ENCODE results near the gene LDB3.
A peak's percentile ranks its signal among the peaks of the same experiment; 100 is the strongest.
"Not testable (repeated sequence)": the region's sequence is repeated elsewhere in the genome, so short reads cannot be mapped to it uniquely, and the experiment has no call there.

Gene LDB3, protein sequence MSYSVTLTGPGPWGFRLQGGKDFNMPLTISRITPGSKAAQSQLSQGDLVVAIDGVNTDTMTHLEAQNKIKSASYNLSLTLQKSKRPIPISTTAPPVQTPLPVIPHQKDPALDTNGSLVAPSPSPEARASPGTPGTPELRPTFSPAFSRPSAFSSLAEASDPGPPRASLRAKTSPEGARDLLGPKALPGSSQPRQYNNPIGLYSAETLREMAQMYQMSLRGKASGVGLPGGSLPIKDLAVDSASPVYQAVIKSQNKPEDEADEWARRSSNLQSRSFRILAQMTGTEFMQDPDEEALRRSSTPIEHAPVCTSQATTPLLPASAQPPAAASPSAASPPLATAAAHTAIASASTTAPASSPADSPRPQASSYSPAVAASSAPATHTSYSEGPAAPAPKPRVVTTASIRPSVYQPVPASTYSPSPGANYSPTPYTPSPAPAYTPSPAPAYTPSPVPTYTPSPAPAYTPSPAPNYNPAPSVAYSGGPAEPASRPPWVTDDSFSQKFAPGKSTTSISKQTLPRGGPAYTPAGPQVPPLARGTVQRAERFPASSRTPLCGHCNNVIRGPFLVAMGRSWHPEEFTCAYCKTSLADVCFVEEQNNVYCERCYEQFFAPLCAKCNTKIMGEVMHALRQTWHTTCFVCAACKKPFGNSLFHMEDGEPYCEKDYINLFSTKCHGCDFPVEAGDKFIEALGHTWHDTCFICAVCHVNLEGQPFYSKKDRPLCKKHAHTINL

DNA sequence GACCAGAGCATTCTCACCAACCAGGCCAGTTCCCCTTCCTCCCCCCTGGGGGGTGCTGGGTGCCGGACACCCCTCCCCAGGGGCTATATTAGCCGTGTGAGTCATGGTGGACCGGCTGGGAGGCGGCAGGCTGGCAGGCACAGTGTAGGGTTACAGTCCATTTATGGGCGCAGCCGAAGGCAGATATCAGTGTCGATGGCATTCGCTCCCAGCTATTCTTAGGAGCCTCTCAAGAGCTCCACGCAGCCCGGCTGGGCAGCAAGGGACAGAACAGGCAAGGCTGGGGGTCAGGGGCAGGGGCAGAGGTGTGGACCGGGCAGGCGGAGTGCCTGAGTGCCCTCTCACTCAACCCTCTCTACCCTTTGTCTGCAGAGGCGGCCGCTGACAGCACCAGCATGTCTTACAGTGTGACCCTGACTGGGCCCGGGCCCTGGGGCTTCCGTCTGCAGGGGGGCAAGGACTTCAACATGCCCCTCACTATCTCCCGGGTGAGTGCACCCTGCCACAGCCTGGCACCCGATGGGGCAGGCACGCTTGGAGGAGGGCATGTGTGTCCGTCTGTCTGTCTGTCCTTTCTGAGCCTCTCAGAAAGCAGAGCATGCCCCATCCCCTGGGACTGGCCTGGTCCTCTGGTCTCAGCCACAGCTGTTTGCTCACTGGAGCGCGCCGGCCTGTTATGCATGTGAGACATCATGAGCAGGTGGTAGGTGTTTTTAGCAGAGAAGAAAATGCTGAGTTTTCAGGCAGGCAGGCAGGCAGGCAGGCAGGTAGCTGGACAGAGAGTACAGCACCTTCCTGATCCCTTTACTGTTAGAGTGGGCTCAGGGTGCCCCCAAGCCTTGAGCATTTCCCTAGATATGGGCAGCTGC, at the start of gene LDB3:
Gene LDB3, plus strand, starts transcription at position 215 of the 869 bp plus-strand sequence. Its CDS starts 181 bp downstream, at position 396.
- peak; percentile 63 for DNase-seq

DNA sequence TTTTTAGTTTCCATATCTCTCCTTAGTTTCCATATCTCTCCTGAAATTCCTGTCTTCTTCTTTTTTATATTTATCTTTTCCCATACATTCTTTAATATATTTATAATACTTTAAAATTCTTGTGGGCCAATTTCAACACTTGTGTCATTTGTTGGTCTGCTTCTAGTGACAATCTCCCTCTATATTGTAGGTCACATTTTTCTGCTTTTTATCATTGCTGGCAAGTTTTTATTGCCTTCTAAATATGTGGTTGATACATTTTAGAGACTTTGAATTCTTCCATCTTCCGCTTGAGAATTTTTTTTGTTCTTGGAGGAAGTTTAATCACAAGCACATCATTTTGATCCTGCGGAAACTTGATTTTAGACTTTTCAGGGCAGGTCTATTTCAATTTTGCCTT, 40.0 kb upstream of the LDB3 start:
- no peak for DNase-seq

DNA sequence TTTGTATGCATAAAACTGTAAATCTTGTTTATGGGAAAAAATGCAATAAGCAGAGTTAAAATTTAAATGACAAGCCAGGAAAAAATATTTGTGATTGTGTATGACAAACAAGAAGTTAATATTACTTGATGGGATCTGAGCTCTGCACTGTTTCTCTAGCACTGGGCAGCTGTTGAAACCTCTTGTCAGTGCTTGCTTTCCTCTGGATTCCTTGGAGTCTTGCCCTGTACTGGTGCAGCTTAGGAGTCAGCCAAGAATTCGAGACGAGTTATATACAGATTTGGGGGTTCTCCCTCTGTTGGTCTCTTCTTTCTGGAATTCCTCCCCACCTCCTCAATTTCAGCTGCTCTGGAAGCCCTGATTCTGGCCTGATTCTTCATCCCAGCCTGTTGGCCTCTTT, 38.2 kb upstream of the LDB3 start:
- no peak for DNase-seq

DNA sequence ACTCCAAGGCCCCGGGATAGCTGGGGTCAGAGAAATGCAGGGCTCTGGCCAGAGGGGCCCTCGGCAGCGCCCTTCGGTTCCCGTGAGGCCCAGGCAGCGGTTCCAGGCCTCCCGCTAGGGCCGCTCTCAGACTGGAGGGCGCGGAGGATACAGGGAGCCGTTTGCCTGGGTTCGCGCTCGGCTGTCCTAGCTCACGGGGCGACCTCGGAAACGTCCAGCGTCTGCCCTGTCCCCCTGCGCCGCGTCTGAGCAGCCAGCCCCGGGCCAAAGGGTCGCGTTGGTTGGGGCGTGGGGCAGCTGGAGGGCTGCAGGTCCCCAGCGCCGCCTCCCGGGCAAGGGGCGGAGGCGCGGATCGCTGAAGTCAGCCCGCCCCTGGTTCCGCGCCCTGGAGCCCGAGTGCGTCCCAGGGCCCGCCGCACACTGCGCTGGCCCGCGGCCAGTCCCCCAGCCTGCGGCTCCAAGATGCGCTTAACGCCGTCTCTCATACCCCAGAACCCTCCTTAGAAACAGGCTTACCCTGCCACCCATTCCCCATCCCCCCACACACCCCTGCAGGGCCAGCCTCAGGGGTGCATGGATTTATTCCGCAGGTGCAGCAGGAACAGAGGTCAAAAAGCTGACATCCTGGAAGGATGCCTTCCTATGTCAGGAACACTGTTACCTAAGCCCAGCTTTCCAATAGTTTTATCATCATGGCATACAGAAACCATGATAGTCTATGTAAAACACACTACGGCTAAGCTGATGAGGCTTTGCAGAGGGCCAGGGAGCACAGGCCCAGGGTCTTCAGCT, 36.1 kb upstream of the LDB3 start:
- no peak for DNase-seq

DNA sequence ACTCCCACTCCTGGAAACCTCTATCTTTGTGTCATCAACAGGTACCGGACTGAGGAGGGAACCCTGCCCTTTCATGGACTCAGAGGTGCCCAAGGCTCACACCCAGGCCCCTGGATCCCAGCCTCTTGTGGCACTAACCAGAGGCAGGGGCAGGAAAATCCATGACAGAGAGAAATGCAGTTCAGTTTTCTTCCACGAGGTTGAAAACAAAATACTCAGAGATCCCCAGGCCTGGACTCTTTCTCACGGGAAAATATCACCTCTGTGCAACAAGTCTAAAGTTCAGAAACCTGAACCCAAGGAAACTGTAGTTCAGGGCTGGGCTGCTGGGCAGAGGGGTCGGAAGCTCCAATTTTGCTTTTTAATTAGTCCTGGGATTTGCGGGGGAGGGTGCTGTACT, 35.4 kb upstream of the LDB3 start:
- DNase-seq = no peak

DNA sequence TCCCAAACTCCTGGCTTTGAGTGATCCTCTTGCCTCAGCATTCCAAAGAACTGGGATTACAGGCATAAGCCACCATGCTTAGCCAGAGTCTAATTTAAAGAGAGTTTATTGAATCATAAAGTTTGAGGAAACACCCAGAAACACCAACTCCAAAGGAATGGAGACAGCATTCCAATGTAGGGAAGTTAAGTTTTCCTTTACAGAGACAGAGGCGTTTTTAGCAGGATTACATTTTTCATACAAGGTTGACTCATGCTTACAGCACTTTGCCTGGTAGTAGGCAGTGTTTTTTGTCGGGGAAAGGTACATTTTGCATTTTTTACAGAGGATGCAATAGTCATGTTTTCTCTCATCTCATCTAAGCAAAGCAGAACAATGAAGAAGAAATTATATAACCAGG, 32.9 kb upstream of the LDB3 start:
- DNase-seq = no peak

DNA sequence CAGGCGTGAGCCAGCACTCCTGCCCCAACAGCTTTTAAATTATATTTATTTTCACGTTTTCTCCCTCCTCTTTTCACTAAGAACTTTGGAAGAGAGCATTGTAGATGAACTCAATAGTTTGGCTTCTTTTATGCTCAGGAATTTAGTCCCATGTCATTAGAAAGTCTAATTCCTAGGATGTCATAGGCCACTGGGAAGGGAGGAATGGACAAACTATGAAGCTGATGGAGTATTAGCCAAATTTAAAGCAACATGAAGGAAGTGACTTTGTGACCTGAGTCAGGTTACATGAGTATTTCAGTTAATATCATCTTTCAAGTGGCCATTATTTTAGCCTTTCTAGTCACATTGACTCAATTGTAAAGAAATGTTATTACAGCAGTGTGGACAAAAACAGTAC, 32.0 kb upstream of the LDB3 start:
- no peak for DNase-seq

DNA sequence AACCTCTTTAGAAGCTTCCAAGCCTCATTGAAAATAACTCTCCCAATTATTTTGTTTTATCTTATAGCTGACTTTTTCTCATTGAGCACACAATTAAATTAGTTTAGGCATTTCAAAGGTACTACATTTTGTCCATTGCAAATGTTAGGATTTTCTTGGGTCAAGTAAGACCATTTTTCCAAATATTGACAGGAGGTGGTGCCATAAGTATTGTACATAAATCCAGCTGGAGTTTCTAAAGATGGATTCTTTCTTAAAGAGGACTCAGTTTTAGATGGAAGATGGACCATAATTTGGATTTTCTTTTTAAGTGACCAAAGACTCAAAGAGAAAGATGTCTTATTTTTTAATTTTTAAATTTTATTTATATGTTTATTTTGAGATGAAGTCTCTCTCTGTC, 26.3 kb upstream of the LDB3 start:
- no peak for DNase-seq

DNA sequence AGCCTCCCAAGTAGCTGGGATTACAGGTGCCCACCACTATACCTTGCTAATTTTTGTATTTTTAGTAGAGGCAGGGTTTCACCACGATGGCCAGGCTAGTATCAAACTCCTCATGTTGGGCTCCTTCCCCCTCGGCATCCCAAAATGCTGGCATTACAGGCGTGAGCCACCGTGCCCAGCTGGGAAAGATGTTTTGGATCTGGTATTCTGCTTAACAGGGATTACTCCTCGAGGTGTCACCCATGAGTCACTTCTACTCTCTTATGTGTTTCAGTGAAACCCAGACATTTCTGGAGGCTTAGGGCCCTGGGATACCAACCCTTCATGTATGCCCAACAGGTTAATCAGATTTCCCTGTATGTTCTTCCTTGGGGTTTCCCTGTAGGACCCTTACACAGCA, 25.8 kb upstream of the LDB3 start:
- no peak for DNase-seq

DNA sequence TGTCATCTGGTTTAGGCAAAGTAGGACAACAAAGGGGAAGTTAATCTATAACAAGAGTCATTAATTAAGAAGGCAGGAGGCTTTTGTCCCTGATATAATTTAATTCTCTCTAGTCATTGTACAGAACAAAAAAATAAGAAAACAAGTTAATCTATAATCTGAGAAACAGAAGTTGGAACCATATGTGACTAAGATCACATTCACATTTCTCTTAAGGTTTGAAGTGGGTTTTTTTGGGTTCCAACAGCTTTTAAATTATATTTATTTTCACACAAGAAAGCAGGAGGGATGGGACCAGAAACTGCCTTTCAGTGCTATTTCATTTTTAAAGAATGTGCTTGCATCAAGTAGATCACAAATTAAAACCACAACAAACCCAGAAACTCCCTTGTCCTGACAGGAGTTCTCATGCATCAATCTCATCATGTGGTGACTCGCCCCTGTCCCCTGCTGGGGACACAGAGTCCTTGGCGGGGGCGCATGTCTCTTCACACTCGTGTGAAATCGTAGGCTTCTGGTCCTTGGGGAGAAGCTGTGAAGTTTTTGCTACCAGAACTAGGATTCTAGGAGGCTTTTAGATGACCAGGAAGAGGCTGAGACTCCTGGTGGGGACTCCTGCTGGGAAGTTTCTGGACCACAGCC, 24.0 kb upstream of the LDB3 start:
- peak; percentile 38 for DNase-seq

DNA sequence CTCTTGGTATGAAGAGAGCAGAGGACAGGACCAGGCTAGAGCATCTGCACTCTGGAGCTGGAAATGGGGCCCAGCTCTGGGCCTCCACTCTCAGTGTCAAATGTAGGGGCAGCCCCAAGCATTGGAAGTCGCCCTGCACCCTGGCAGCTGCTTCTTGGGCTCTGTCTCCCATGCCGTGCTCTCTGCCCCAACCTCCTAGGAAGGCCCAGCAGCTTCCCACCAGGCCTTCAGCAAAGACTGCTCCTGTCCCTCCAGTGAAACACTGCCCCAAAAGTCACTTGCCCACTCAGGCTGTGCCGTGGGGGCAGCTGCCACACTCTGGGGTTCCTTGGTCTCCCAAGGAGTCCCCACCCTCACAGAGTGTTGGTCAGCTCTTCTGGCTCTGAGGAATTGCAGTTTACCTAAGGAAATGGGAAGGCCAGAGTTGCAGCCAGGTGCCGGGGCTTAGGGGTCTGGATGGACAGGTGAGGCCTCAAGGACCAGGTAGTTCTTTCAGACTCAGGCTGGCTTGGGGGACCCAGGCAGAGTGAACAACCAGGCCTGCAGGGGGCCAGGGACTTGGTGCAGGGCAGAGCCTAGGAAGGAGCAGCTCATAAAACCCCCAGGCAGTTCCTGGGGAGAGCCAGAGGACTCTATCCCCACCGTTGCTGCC, 23.4 kb upstream of the LDB3 start:
- no peak for DNase-seq

DNA sequence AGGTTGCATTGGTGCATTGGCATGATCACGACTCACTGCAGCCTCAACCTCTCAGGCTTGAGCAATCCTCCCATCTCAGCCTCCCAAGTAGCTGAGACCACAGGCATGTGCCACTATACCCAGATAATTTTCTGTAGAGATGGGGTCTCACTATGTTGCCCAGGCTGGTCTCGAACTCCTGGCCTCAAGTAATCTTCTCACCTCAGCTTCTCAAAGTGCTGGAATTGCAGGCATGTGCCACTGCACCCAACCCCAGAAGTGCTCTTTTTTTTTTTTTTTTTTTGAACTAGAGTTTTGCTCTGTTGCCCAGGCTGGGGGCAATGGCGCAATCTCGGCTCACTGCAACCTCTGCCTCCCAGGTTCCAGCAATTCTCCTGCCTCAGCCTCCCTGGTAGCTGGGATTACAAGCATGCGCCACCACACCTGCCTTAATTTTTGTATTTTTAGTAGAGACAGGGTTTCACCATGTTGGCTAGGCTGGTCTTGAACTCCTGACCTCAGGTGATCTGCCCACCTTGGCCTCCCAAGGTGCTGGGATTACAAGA, 22.6 kb upstream of the LDB3 start:
- DNase-seq = not testable (repeated sequence)

DNA sequence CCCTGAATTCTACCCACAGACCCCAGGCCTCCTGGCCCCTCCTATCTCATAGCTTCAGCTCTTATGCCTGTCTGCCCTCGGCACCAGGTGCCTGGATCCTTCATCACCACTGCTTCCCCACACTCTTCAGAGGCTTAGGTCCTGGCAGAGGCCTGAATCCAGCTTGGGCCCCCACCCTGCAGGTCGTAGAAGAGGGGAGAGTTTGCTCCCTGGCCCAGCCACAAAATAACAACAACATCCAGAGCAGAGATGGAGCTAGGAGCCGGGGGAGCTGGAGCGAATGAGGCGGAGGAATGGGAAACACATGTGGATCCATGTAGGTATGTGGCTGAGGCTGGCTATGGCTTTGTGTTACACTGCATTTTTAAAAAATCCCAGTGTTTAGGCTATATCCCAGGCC, 21.8 kb upstream of the LDB3 start:
- no peak for DNase-seq

DNA sequence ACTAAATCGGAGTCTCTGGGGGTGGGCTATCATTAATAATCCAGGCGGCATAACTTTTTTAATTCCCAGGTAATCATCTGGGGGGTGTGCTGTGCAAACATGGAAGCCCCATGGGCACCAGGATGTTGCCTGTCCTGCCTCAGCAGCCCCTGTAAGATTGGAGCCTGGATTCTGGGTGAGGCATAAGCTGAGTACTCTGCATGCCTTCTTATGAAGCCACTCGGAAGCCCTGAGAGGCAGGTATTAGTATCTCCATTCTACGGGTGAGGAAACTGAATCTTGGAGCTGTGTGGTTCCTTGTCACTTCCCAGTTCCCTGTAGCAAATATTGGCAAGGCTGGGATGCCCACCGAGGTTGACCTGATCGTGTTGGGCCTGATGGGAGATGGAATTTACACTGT, 21.4 kb upstream of the LDB3 start:
- no peak for DNase-seq

DNA sequence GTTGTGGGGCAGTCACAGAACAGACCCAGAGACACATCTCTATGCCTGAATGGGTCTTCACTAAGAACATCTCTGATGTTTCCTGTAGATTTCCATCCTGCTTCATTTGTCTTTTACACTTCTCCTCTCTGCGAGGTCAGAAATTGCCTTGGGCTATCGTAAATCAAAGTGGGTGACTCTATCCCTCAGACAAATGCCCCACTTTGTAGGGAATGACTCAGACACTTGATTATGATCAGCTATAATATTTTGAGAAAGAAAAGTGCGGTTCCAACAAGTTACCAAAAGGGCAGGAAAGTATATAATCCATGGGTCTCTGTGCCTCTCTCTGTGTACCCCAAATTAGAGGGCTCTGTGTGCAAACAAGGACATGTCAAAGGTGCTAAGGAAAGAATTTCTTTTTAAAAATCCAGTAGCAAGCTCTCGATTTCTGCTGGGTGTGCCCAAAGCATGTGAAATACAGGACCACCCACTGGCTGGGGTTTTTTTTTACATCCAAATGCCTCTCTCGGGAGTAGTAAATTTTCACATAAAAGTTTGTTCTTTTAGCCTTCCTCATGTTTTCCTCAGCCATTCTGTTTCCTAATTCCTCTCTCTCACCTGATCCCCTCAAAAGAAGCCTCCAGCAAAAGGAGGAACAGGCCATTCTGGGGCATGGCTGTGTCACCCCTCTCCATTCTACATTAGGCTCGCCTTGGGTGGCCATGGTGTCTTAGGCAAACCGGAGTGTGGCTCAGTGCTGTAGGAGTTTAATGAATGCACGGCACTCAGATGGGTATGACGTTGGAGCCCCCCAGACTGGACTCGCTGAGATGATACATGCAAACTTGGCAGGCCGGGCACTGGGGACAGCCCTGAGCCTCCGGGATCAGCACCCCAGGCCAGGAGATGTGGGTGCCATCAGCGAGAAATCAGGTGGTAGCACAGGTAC, 20.3 kb upstream of the LDB3 start:
- no peak for DNase-seq

DNA sequence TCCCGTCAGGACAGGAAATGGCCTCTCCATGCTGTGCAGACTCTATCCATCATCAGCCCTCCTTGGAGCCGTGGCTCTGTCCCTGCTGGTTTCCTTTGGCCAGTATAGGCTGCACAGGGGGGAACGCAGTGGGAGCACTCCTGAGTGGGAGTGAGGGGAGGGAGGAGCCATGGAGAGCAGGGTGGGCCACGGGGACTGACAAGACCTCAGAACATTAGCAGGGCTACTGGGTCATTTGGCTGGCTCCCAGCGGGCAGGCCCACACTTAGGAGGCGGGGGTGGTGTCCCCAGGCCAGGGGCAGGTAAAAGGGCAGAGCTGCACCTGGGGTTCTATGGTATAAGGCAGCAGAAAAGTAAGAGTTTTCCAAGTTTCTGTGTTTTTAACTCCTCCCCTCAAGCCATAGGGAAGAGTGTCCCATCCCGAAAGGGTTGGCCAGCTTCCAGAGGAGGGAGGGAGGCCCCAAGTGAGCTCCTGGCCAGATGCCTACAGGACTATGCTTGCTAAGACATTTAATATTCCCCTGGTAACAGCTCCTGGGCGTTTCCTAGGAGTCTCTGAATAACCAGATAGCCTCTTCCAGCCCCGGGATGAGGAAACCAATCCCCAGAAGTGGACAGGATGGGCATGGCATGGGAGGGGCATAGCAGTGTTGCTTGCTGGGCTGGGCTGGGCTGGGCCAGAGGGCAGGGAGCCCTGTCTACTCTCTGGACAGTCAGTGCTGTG, 19.4 kb upstream of the LDB3 start:
- DNase-seq = peak; percentile 15

DNA sequence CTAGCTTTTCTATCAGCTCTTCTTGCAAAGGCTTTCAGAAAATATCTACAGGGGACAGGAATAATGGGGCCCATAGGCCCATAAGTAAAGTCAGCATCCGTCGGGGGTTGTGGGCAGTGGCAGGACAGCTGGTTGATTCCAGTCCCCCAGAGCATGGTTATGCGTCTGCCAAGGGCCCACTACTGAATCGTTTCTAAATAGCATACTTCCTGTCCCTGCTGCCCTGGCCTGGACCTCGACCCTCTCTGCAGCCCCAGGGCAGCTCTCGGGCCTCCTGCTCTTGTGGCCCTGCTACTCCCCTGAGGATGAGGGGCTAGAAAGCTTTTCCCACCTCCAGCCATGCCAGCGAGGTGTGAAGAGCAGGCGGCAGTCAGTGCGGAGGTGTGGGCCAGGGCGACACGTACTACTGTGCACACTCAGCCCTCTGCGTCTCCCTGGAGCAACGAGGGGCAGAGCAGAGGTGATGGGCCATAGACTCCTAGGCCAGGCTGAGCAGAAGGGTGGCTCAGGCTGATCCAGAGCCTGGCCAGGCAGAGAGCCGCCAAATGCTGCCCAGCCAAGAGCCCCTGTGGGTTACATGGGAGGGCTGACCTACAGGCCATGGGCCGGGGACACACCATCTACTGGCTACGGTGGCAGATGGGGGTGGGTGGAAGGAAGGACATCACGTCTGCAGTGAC, 18.7 kb upstream of the LDB3 start:
- DNase-seq = peak; percentile 29

DNA sequence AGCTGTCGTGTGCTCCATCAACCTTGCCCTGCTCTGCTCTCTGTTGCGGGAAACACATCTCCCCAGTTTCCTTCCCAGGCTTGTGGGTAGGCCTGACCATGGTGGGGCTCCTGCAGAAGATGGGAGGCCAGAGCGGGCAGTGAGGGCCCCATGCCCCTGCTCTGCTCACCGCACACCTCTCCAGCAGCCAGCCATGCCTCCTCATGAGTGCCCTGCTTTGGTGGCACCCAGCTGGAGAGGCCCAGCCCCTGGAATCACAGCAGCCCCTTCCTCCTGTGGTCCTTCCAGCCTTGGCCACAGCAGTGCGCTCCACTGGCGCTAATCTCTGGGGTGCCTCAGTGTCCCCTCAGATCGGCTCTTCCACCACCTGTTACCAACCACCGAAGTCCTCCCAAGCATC, 18.2 kb upstream of the LDB3 start:
- DNase-seq = no peak

DNA sequence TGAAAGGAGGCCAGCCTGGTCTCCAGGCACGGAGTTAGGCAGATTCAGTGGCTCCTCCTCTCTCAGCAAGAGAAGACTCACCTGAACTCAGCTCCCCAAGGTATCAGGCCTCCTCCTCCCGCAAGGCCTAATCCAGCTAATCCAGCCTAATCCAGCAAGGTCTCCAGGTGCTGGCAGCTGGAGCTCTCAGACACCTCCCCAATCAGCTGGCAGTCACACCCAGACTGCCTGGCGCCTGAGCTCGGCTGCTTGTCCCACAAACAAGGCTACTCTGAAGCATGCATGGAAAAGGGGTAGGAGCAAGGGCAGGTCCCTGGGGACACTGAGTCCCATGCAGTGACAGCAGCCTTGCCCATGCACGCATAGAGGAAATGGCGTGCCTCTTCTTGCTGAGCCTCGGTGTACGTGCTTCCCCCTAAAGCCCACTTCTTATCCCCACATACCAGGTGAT, 17.3 kb upstream of the LDB3 start:
- DNase-seq = peak; percentile 88

Measured in NCI-H82 (cell line).